K562 (cell line): ENCODE data around the gene HSPA2. TPM values are rescaled to one million over a fixed set of nuclear protein-coding genes. Genes with fewer than 3 reads are reported as not detected.

ENCODE experiments used
- AFF1 ChIP-seq, 2 experiments: fragments of 450-650 bp; IDR thresholded peaks; 2 replicates each; pipeline ENCODE4 v1.6.1; 2018; ENCODE audit warnings: mild to moderate bottlenecking in 2 of 2, low read depth in 1 of 2; ENCODE audit not compliant: partially characterized antibody in 2 of 2
- CHD1 ChIP-seq: fragments of 200-600 bp; sonication (generic); IDR thresholded peaks from one replicate; pipeline ENCODE4 v1.6.1; 2012; ENCODE audit warnings: mild to moderate bottlenecking, moderate library complexity, low read length, inconsistent platforms
- CXXC5 ChIP-seq: fragments of 250-450 bp; sonication (Bioruptor Pico); IDR thresholded peaks from 2 replicates; pipeline ENCODE4 v1.8.0; 2022; ENCODE audit warnings: inconsistent platforms, mild to moderate bottlenecking, moderate library complexity
- EGR1 ChIP-seq: fragments of 450-650 bp; conservative IDR thresholded peaks from 2 replicates; pipeline ENCODE4 v1.6.1; 2017; ENCODE audit warnings: mild to moderate bottlenecking
- ETV1 ChIP-seq: fragments of 450-650 bp; conservative IDR thresholded peaks from 2 replicates; pipeline ENCODE4 v1.6.1; 2016; ENCODE audit warnings: missing genetic modification characterization, control low read depth, low read depth, missing compliant biosample characterization
- NCOA1 ChIP-seq: fragments of 450-650 bp; IDR thresholded peaks from 2 replicates; pipeline ENCODE4 v1.6.1; 2016; ENCODE audit warnings: low read depth
- POLR2A ChIP-seq: fragments of 450-650 bp; conservative IDR thresholded peaks from 2 replicates; pipeline ENCODE4 v1.6.1; 2016
- POLR2B ChIP-seq: fragments of 450-650 bp; IDR thresholded peaks from 2 replicates; pipeline ENCODE4 v1.6.1; 2018; ENCODE audit warnings: low read depth; ENCODE audit not compliant: partially characterized antibody
- RNF2 ChIP-seq: sonication (generic); IDR thresholded peaks from 2 replicates; pipeline ENCODE4 v1.6.1; 2016
- SLC30A9 ChIP-seq: fragments of 250-450 bp; sonication (Bioruptor Pico); IDR thresholded peaks from 2 replicates; pipeline ENCODE4 v1.8.0; 2022; ENCODE audit warnings: mild to moderate bottlenecking, moderate library complexity
- STAT6 ChIP-seq: sonication (generic); formaldehyde crosslinking; IDR thresholded peaks from 2 replicates; pipeline ENCODE4 v1.8.1; 2023; ENCODE audit warnings: mild to moderate bottlenecking, missing genetic modification reagents
- TBL1XR1 ChIP-seq, 2 experiments: IDR thresholded peaks; 2 replicates each; pipeline ENCODE4 v1.6.1; 2012; ENCODE audit warnings: improper control_type of control experiment in 2 of 2, low read length in 2 of 2, mild to moderate bottlenecking in 1 of 2
- TCF7 ChIP-seq: sonication (generic); IDR thresholded peaks from 2 replicates; pipeline ENCODE4 v1.6.1; 2016; ENCODE audit warnings: antibody characterized with exemption, borderline replicate concordance
- TCF7L2 ChIP-seq: fragments of 150-350 bp; IDR thresholded peaks from 2 replicates; pipeline ENCODE4 v1.6.1; 2016; ENCODE audit warnings: low read depth, mild to moderate bottlenecking, low read length, moderate library complexity
- TFAP4 ChIP-seq: sonication (generic); formaldehyde crosslinking; IDR thresholded peaks from 2 replicates; pipeline ENCODE4 v1.8.0; 2022; ENCODE audit warnings: missing genetic modification reagents, mild to moderate bottlenecking, moderate library complexity, borderline replicate concordance
- ZKSCAN1 ChIP-seq: fragments of 150-350 bp; IDR thresholded peaks from 2 replicates; pipeline ENCODE4 v1.6.1; 2016; ENCODE audit warnings: low read depth, low read length
- ZNF174 ChIP-seq: fragments of 250-450 bp; sonication (Bioruptor Pico); IDR thresholded peaks from 2 replicates; pipeline ENCODE4 v1.4.0; 2020; ENCODE audit warnings: mild to moderate bottlenecking
- ZNF639 ChIP-seq, 2 experiments: fragments of 200-800 bp in 1 of 2; sonication (Bioruptor generic) in 1 of 2; sonication (generic) in 1 of 2; formaldehyde crosslinking in 1 of 2; IDR thresholded peaks in 1 of 2; conservative IDR thresholded peaks in 1 of 2; 2 replicates each; pipeline versions ENCODE4 v1.5.0 to v1.6.1; 2016 to 2020; ENCODE audit warnings: missing compliant biosample characterization in 1 of 2, missing genetic modification characterization in 1 of 2, missing genetic modification reagents in 1 of 2
- polyA plus RNA-seq, 8 experiments: library from polyadenylated mRNA; depleted of rRNA in 4 of 8; stranded (reverse) in 5 of 8; unstranded in 3 of 8; fragments of >200 nt; fragmentation: Nextera tagmentation in 2 of 8; fragmentation: Illumina TruSeq in 1 of 8; extraction: Ambion mirVana in 2 of 8; extraction: Trizol in 1 of 8; gene quantifications; 2 replicates each; pipeline versions ENCODE4 v1.2.1 to v1.2.3, GENCODE V29; 2011 to 2014; ENCODE audit warnings: inconsistent platforms in 1 of 8, missing spikeins in 1 of 8
- total RNA-seq, 7 experiments: library from RNA; depleted of rRNA in 6 of 7; stranded (reverse); fragments of >200 nt in 6 of 7; fragmentation: Illumina TruSeq in 2 of 7; extraction: Trizol in 2 of 7; gene quantifications; 2 replicates each; pipeline versions ENCODE4 v1.2.1 to v1.2.3, GENCODE V29; 2011 to 2021; ENCODE audit warnings: low replicate concordance in 1 of 7

HSPA2 gene
- total and polyA plus RNA-seq, 9 of the 15 experiments (the other 6 are each of a cell fraction or from before 2014, with no cell fraction given) = not detected

GRCh38 chr14:64504897-64505794 is 35.4 kb upstream of the HSPA2 start (continued):
- TF ChIP-seq AFF1 (IDR thresholded peaks at IDR 0.05; ENCODE audit: low read depth in 1 of 2, partially characterized antibody in 2 of 2) = no peak
- peak in 1 of 2 experiments; percentile 29; a peak in 1 of 4 replicates for TF ChIP-seq ZNF639 (CRISPR knock-in tag; conservative IDR thresholded peaks at IDR 0.05 in 1 of 2, IDR thresholded peaks at IDR 0.05 in 1 of 2)
- TF ChIP-seq CHD1 = peak; percentile 67
- TF ChIP-seq ZKSCAN1 = 0 out of 2 replicates have a peak, but pooled peaks have one; percentile 10
- 0 out of 2 replicates have a peak, but pooled peaks have one; percentile 58 for TF ChIP-seq TCF7
- TF ChIP-seq SLC30A9 = no peak
- TF ChIP-seq TCF7L2 = no peak
- TF ChIP-seq CXXC5 (CRISPR knock-in tag) = peak; percentile 73
- TF ChIP-seq POLR2A = 0 out of 2 replicates have a peak, but pooled peaks have one; percentile 45
- TF ChIP-seq STAT6 (CRISPR knock-in tag) = no peak
- TF ChIP-seq TBL1XR1 (IDR thresholded peaks at IDR 0.05; ENCODE audit: low read length in 2 of 2) = no peak
- TF ChIP-seq ZNF174 = no peak
- TF ChIP-seq POLR2B = no peak
- peak; percentile 73; the same call in 1 of the 2 replicates for TF ChIP-seq TFAP4 (CRISPR knock-in tag)
- TF ChIP-seq NCOA1 = no peak
- TF ChIP-seq ETV1 = no peak
- no peak for TF ChIP-seq RNF2
- TF ChIP-seq EGR1 = peak; percentile 27; the same call in 1 of the 2 replicates
